OCI-LY1 (cell line): ENCODE data around the gene CCDC68.
A peak's percentile ranks its signal among the peaks of the same experiment; 100 is the strongest.

ENCODE experiments used
- H2AFZ ChIP-seq: fragments of 200-600 bp; sonication (generic), shearing (Covaris generic); 2 replicates; pipeline ENCODE4 v1.6.0; 2014; ENCODE audit warnings: antibody characterized with exemption, mild to moderate bottlenecking, low read length
- H3F3A ChIP-seq: fragments of 200-600 bp; sonication (generic), shearing (Covaris generic); 2 replicates; pipeline ENCODE4 v1.6.0; 2014; ENCODE audit warnings: mild to moderate bottlenecking, antibody characterized with exemption, low read length, moderate library complexity; ENCODE audit not compliant: insufficient read depth
- H3K27ac ChIP-seq: fragments of 200-600 bp; sonication (generic); 2 replicates; pipeline ENCODE4 v1.5.1; 2014; ENCODE audit warnings: low read length, mixed run types, mild to moderate bottlenecking, low read depth; ENCODE audit not compliant: poor library complexity, severe bottlenecking
- H3K27me3 ChIP-seq: fragments of 200-600 bp; sonication (generic); 2 replicates; pipeline ENCODE4 v1.6.0; 2014; ENCODE audit warnings: antibody characterized with exemption, mild to moderate bottlenecking, low read length, moderate library complexity; ENCODE audit not compliant: insufficient read depth
- H3K36me3 ChIP-seq: fragments of 200-600 bp; sonication (generic); 2 replicates; pipeline ENCODE4 v1.6.1; 2014; ENCODE audit warnings: mild to moderate bottlenecking, antibody characterized with exemption, low read length, moderate library complexity, mixed read lengths; ENCODE audit not compliant: insufficient read depth
- H3K4me1 ChIP-seq: fragments of 200-600 bp; sonication (generic); 2 replicates; pipeline ENCODE4 v1.5.1; 2014; ENCODE audit warnings: mild to moderate bottlenecking, low read length, moderate library complexity; ENCODE audit not compliant: insufficient read depth, severe bottlenecking
- H3K4me2 ChIP-seq: fragments of 200-600 bp; sonication (generic), shearing (Covaris generic); 2 replicates; pipeline ENCODE4 v1.6.1; 2014; ENCODE audit warnings: low read length
- H3K4me3 ChIP-seq: fragments of 200-600 bp; sonication (generic); 2 replicates; pipeline ENCODE4 v1.5.1; 2014; ENCODE audit warnings: low read length, low read depth, mild to moderate bottlenecking, mixed read lengths; ENCODE audit not compliant: poor library complexity, severe bottlenecking
- H3K79me2 ChIP-seq: fragments of 200-600 bp; shearing (Covaris generic); 2 replicates; pipeline ENCODE4 v1.6.1; 2016; ENCODE audit warnings: mixed run types, low read length, mixed read lengths; ENCODE audit not compliant: insufficient read depth
- H3K9ac ChIP-seq: fragments of 200-600 bp; sonication (generic), shearing (Covaris generic); 2 replicates; pipeline ENCODE4 v1.6.1; 2014; ENCODE audit warnings: mild to moderate bottlenecking, low read length, mixed read lengths
- H3K9me2 ChIP-seq: fragments of 200-600 bp; sonication (generic), shearing (Covaris generic); 2 replicates; pipeline ENCODE4 v1.6.1; 2014; ENCODE audit warnings: low read depth, mild to moderate bottlenecking, low read length, mixed read lengths
- H3K9me3 ChIP-seq: fragments of 200-600 bp; shearing (Covaris generic); 2 replicates; pipeline ENCODE4 v1.6.1; 2014; ENCODE audit warnings: low read length, mixed read lengths
- H4K20me1 ChIP-seq: fragments of 200-600 bp; sonication (generic), shearing (Covaris generic); 2 replicates; pipeline ENCODE4 v1.6.0; 2016; ENCODE audit warnings: mild to moderate bottlenecking, low read length; ENCODE audit not compliant: insufficient read depth
- CTCF ChIP-seq: fragments of 200-600 bp; sonication (generic), shearing (Covaris generic); IDR thresholded peaks from 2 replicates; pipeline ENCODE4 v1.5.1; 2017; ENCODE audit warnings: mild to moderate bottlenecking, antibody characterized with exemption, low read length, moderate library complexity, mixed read lengths
- EZH2 ChIP-seq: fragments of 200-600 bp; sonication (generic), shearing (Covaris generic); IDR thresholded peaks from 2 replicates; pipeline ENCODE4 v1.8.0; 2017; ENCODE audit warnings: borderline replicate concordance, mixed run types, mild to moderate bottlenecking, antibody characterized with exemption, low read length, moderate library complexity, mixed read lengths

The CCDC68 gene

GRCh38 chr18:54948350-54948837, 10.9 kb downstream of the CCDC68 start:
- H3K36me3 ChIP-seq, result no peaks in the 10 kb centered on the region
- H3K4me2 ChIP-seq, result no peak overlapping the region
- H3K4me1 ChIP-seq, result peaks cover 8% of the 10 kb centered on the region
- no peak overlapping the region for H3K4me3 ChIP-seq
- no peak overlapping the region for H2AFZ ChIP-seq
- TF ChIP-seq CTCF, result no peak
- TF ChIP-seq EZH2, result no peak
- no peaks in the 10 kb centered on the region for H3K9me2 ChIP-seq
- H3K9ac ChIP-seq, result no peak overlapping the region
- H3K79me2 ChIP-seq, result no peaks in the 10 kb centered on the region
- H4K20me1 ChIP-seq, result no peaks in the 10 kb centered on the region
- H3K27me3 ChIP-seq, result no peaks in the 10 kb centered on the region
- H3K27ac ChIP-seq, result no peak overlapping the region
- H3F3A ChIP-seq, result no peaks in the 10 kb centered on the region
- H3K9me3 ChIP-seq, result no peaks in the 10 kb centered on the region

- Histone ChIP-seq H3F3A (no peaks in the 10 kb centered on the region), H3K9me3 (no peaks in the 10 kb centered on the region), H3K4me3 (no peak overlapping the region), H3K36me3 (no peaks in the 10 kb centered on the region), H3K79me2 (no peaks in the 10 kb centered on the region), H2AFZ (no peak overlapping the region), H4K20me1 (no peaks in the 10 kb centered on the region), H3K9me2 (no peaks in the 10 kb centered on the region), H3K27me3 (no peaks in the 10 kb centered on the region), H3K4me1 (peaks cover 8% of the 10 kb centered on the region), H3K9ac (no peak overlapping the region), H3K27ac (no peak overlapping the region), H3K4me2 (no peak overlapping the region)
- TF ChIP-seq EZH2, result no peak
- TF ChIP-seq CTCF, result no peak
Observed at GRCh38 chr18:54947091-54947490, 12.2 kb downstream of the CCDC68 start.

GRCh38 chr18:54946149-54946581, 13.1 kb downstream of the CCDC68 start:
- Histone ChIP-seq H3K79me2 (no peaks in the 10 kb centered on the region), H3K4me1 (peaks cover 8% of the 10 kb centered on the region), H3K27ac (no peak overlapping the region), H3K9me3 (no peaks in the 10 kb centered on the region), H3K4me3 (peak overlapping the region; percentile 27), H3K27me3 (no peaks in the 10 kb centered on the region), H3K9ac (no peak overlapping the region), H3F3A (no peaks in the 10 kb centered on the region), H2AFZ (0 out of 2 replicates have a peak overlapping the region, but pooled peaks have one; percentile 42), H4K20me1 (no peaks in the 10 kb centered on the region), H3K4me2 (peak overlapping the region; percentile 38), H3K9me2 (no peaks in the 10 kb centered on the region), H3K36me3 (no peaks in the 10 kb centered on the region)
- TF ChIP-seq EZH2, result no peak

GRCh38 chr18:54945576-54946125, 13.6 kb downstream of the CCDC68 start:
- H3K4me2 ChIP-seq, result peak overlapping the region; percentile 38
- H3F3A ChIP-seq, result no peaks in the 10 kb centered on the region
- no peaks in the 10 kb centered on the region for H3K36me3 ChIP-seq
- H3K79me2 ChIP-seq, result no peaks in the 10 kb centered on the region
- 0 out of 2 replicates have a peak overlapping the region, but pooled peaks have one; percentile 42 for H2AFZ ChIP-seq
- H3K9ac ChIP-seq, result no peak overlapping the region
- no peaks in the 10 kb centered on the region for H4K20me1 ChIP-seq
- TF ChIP-seq CTCF (no peak), EZH2 (no peak)
- peak overlapping the region; percentile 27 for H3K4me3 ChIP-seq
- no peaks in the 10 kb centered on the region for H3K9me3 ChIP-seq
- no peaks in the 10 kb centered on the region for H3K27me3 ChIP-seq
- H3K27ac ChIP-seq, result no peak overlapping the region
- H3K4me1 ChIP-seq, result peaks cover 8% of the 10 kb centered on the region
- no peaks in the 10 kb centered on the region for H3K9me2 ChIP-seq
